BLaER1 (cell line): ENCODE data around the gene R3HDM4.

ENCODE experiments used
- H3K27ac ChIP-seq: shearing (Covaris generic); formaldehyde crosslinking; 2 replicates; pipeline ENCODE4 v1.8.1; 2022
- H3K27me3 ChIP-seq: shearing (Covaris generic); formaldehyde crosslinking; 2 replicates; pipeline ENCODE4 v1.8.1; 2022
- H3K36me3 ChIP-seq: shearing (Covaris generic); formaldehyde crosslinking; 2 replicates; pipeline ENCODE4 v1.8.1; 2022
- H3K4me1 ChIP-seq: shearing (Covaris generic); formaldehyde crosslinking; 2 replicates; pipeline ENCODE4 v1.8.1; 2022
- H3K4me2 ChIP-seq: shearing (Covaris generic); formaldehyde crosslinking; 2 replicates; pipeline ENCODE4 v1.8.1; 2022
- H3K4me3 ChIP-seq: shearing (Covaris generic); formaldehyde crosslinking; 2 replicates; pipeline ENCODE4 v1.8.1; 2022
- H3K9ac ChIP-seq: shearing (Covaris generic); formaldehyde crosslinking; 2 replicates; pipeline ENCODE4 v1.8.1; 2022
- H3K9me3 ChIP-seq: shearing (Covaris generic); formaldehyde crosslinking; 2 replicates; pipeline ENCODE4 v1.8.1; 2022
- H4K20me1 ChIP-seq: shearing (Covaris generic); formaldehyde crosslinking; 2 replicates; pipeline ENCODE4 v1.8.1; 2022
- Cebpa-rat ChIP-seq: shearing (Covaris generic); IDR thresholded peaks from 2 replicates; pipeline ENCODE4 v1.8.1; 2022

Gene R3HDM4

GRCh38 chr19:932648-933552 is 19.9 kb upstream of the R3HDM4 start:
- no peak for TF ChIP-seq Cebpa-rat
- Histone ChIP-seq H3K4me1 (peaks cover 52% of the 10 kb centered on the region), H3K4me3 (peak overlapping the region; percentile 48), H3K27ac (peak overlapping the region; percentile 63), H3K27me3 (no peaks in the 10 kb centered on the region), H3K9ac (peak overlapping the region; percentile 34; the same call in 1 of the 2 replicates), H4K20me1 (peaks cover 95% of the 10 kb centered on the region), H3K4me2 (peak overlapping the region; percentile 96), H3K9me3 (peaks cover 6% of the 10 kb centered on the region; the same call in 1 of the 2 replicates), H3K36me3 (peaks cover 68% of the 10 kb centered on the region)

GRCh38 chr19:931860-932647 is 19.0 kb upstream of the R3HDM4 start:
- peaks cover 54% of the 10 kb centered on the region for H3K4me1 ChIP-seq
- TF ChIP-seq Cebpa-rat = no peak
- H3K9ac ChIP-seq = peak overlapping the region; percentile 34; the same call in 1 of the 2 replicates
- H3K4me3 ChIP-seq = peak overlapping the region; percentile 48; the same call in 1 of the 2 replicates
- H3K4me2 ChIP-seq = peak overlapping the region; percentile 96
- H3K27me3 ChIP-seq = no peaks in the 10 kb centered on the region
- H3K9me3 ChIP-seq = peaks cover 1% of the 10 kb centered on the region; the same call in 1 of the 2 replicates
- peaks cover 63% of the 10 kb centered on the region for H3K36me3 ChIP-seq
- peak overlapping the region; percentile 63 for H3K27ac ChIP-seq
- H4K20me1 ChIP-seq = peaks cover 90% of the 10 kb centered on the region

GRCh38 chr19:929891-930258 is 16.9 kb upstream of the R3HDM4 start:
- no peaks in the 10 kb centered on the region for H3K27me3 ChIP-seq
- no peak overlapping the region for H3K4me2 ChIP-seq
- H3K9me3 ChIP-seq = no peaks in the 10 kb centered on the region
- H3K4me3 ChIP-seq = no peak overlapping the region
- no peak overlapping the region for H3K27ac ChIP-seq
- TF ChIP-seq Cebpa-rat = no peak
- H3K4me1 ChIP-seq = peaks cover 50% of the 10 kb centered on the region
- H3K36me3 ChIP-seq = peaks cover 41% of the 10 kb centered on the region
- no peak overlapping the region for H3K9ac ChIP-seq
- peaks cover 68% of the 10 kb centered on the region for H4K20me1 ChIP-seq

GRCh38 chr19:929203-929890 is 16.3 kb upstream of the R3HDM4 start:
- no peaks in the 10 kb centered on the region for H3K9me3 ChIP-seq
- H3K4me1 ChIP-seq = peaks cover 50% of the 10 kb centered on the region
- no peak for TF ChIP-seq Cebpa-rat
- H3K4me2 ChIP-seq = peak overlapping the region; percentile 79; the same call in 1 of the 2 replicates
- no peak overlapping the region for H3K4me3 ChIP-seq
- peaks cover 63% of the 10 kb centered on the region for H4K20me1 ChIP-seq
- no peaks in the 10 kb centered on the region for H3K27me3 ChIP-seq
- no peak overlapping the region for H3K9ac ChIP-seq
- H3K36me3 ChIP-seq = peaks cover 37% of the 10 kb centered on the region
- no peak overlapping the region for H3K27ac ChIP-seq

GRCh38 chr19:928471-929202 is 15.6 kb upstream of the R3HDM4 start:
- H3K4me3 ChIP-seq = no peak overlapping the region
- peaks cover 37% of the 10 kb centered on the region for H3K36me3 ChIP-seq
- H3K9me3 ChIP-seq = no peaks in the 10 kb centered on the region
- H3K9ac ChIP-seq = no peak overlapping the region
- H4K20me1 ChIP-seq = peaks cover 56% of the 10 kb centered on the region
- no peaks in the 10 kb centered on the region for H3K27me3 ChIP-seq
- TF ChIP-seq Cebpa-rat = no peak
- peak overlapping the region; percentile 79 for H3K4me2 ChIP-seq
- no peak overlapping the region for H3K27ac ChIP-seq
- peaks cover 50% of the 10 kb centered on the region for H3K4me1 ChIP-seq

- H3K27ac ChIP-seq = peak overlapping the region; percentile 38; the same call in 1 of the 2 replicates
- peaks cover 48% of the 10 kb centered on the region for H4K20me1 ChIP-seq
- H3K9me3 ChIP-seq = no peaks in the 10 kb centered on the region
- peaks cover 46% of the 10 kb centered on the region for H3K4me1 ChIP-seq
- H3K27me3 ChIP-seq = no peaks in the 10 kb centered on the region
- peak overlapping the region; percentile 79 for H3K4me2 ChIP-seq
- H3K4me3 ChIP-seq = peak overlapping the region; percentile 90
- no peak overlapping the region; the same call in 1 of the 2 replicates for H3K9ac ChIP-seq
- TF ChIP-seq Cebpa-rat = no peak
- peaks cover 34% of the 10 kb centered on the region for H3K36me3 ChIP-seq
These were observed 14.9 kb upstream of the R3HDM4 start for GRCh38 chr19:927780-928401.

- Histone ChIP-seq H3K9me3 (no peaks in the 10 kb centered on the region), H3K4me1 (peaks cover 41% of the 10 kb centered on the region), H3K9ac (peak overlapping the region; percentile 91; the same call in 1 of the 2 replicates), H3K36me3 (peaks cover 34% of the 10 kb centered on the region), H3K4me3 (peak overlapping the region; percentile 90), H3K27ac (no peak overlapping the region; the same call in 1 of the 2 replicates), H3K4me2 (peak overlapping the region; percentile 79), H4K20me1 (peaks cover 43% of the 10 kb centered on the region), H3K27me3 (0 out of 2 replicates have a peak, but pooled peaks cover 3% of the 10 kb centered on the region)
- TF ChIP-seq Cebpa-rat = no peak
These were observed 14.3 kb upstream of the R3HDM4 start for GRCh38 chr19:927351-927779.

GRCh38 chr19:926589-927350 is 13.8 kb upstream of the R3HDM4 start:
- TF ChIP-seq Cebpa-rat = no peak
- Histone ChIP-seq H3K4me1 (peaks cover 35% of the 10 kb centered on the region), H3K36me3 (peaks cover 30% of the 10 kb centered on the region), H3K4me3 (peak overlapping the region; percentile 90), H3K27ac (peak overlapping the region; percentile 91), H3K9ac (peak overlapping the region; percentile 91), H3K9me3 (no peaks in the 10 kb centered on the region), H4K20me1 (peaks cover 37% of the 10 kb centered on the region), H3K4me2 (peak overlapping the region; percentile 79), H3K27me3 (0 out of 2 replicates have a peak, but pooled peaks cover 5% of the 10 kb centered on the region)
